ENCODE data around the gene CCDC78.
"Not testable (repeated sequence)": the region's sequence is repeated elsewhere in the genome, so short reads cannot be mapped to it uniquely, and the experiment has no call there.

Gene CCDC78

DNA sequence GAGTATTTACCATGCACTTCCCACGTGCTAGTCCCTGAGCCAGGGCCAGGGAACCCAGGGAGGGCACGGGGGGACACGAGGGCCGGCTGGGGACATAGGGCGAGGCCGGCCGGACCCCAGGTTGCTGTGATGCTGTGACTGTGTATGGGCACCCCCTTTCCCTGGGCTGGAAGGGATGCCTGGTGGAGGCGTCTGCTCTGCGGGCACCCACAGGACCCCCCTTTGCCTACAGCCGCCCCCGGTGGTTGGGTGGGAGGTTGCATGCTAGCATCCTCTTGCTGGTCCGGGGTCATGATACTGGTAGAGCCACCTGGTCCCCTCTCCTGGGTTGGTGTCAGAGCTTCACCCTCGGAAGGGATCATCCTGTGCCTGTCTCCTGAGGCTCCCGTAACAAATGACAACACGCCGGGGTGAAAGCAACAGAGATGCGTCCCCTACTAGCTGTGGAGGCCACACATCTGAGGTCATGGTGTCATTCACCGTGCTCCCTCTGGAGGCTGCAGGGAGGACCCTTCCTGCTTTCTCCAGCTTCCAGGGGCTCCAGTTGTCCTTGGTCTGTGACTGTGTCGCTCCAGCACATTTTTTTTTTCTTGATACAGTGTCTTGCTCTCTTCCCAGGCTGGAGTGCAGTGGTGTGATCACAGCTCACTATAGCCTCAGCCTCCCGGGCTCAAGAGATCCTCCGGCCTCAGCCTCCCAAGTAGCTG is 17.7 kb upstream of the CCDC78 start:
- no peak overlapping the region for H3K4me3 ChIP-seq (ENCODE audit: low read length)

GRCh38 chr16:742894-743293 is 16.7 kb upstream of the CCDC78 start:
- H3K4me3 ChIP-seq (ENCODE audit: low read length); H3K36me3 ChIP-seq (replicated peaks; ENCODE audit: insufficient read depth, low read length); H3K9me3 ChIP-seq (replicated peaks; ENCODE audit: insufficient read depth, low read length); H4K20me1 ChIP-seq (ENCODE audit: insufficient read depth, low read length); H3K9ac ChIP-seq (ENCODE audit: low read length); H3F3A ChIP-seq (ENCODE audit: insufficient read depth, low read length); H3K9me2 ChIP-seq (replicated peaks; ENCODE audit: insufficient read depth, low read length); DNase-seq; H3K4me2 ChIP-seq (ENCODE audit: low read depth, low read length); H3K27ac ChIP-seq (ENCODE audit: low read length); H2AFZ ChIP-seq (ENCODE audit: low read length); H3K4me1 ChIP-seq (ENCODE audit: low read length): not testable (repeated sequence)
- Histone ChIP-seq H3K79me2 (ENCODE audit: low read length) (peaks cover 15% of the 10 kb centered on the region), H3K27me3 (replicated peaks; ENCODE audit: insufficient read depth, low read length) (peaks cover 39% of the 10 kb centered on the region)

More for the DNA sequence above, 17.7 kb upstream of the CCDC78 start:
- TF ChIP-seq CTCF (IDR thresholded peaks at IDR 0.05; ENCODE audit: low read length) (no peak), EZH2phosphoT487 (IDR thresholded peaks at IDR 0.05; ENCODE audit: low read length) (no peak), EZH2 (optimal IDR thresholded peaks at IDR 0.05; ENCODE audit: low read depth, low read length) (no peak)
- Histone ChIP-seq H2AFZ (ENCODE audit: low read length) (no peak overlapping the region), H3K27me3 (replicated peaks; ENCODE audit: insufficient read depth, low read length) (peaks cover 49% of the 10 kb centered on the region), H4K20me1 (ENCODE audit: insufficient read depth, low read length) (no peaks in the 10 kb centered on the region), H3K4me1 (ENCODE audit: low read length) (peaks cover 7% of the 10 kb centered on the region; the same call in 1 of the 2 replicates), H3K9me2 (replicated peaks; ENCODE audit: insufficient read depth, low read length) (no peaks in the 10 kb centered on the region), H3K27ac (ENCODE audit: low read length) (no peak overlapping the region), H3K36me3 (replicated peaks; ENCODE audit: insufficient read depth, low read length) (no peaks in the 10 kb centered on the region), H3K79me2 (ENCODE audit: low read length) (peaks cover 15% of the 10 kb centered on the region), H3K9ac (ENCODE audit: low read length) (no peak overlapping the region), H3K9me3 (replicated peaks; ENCODE audit: insufficient read depth, low read length) (no peaks in the 10 kb centered on the region), H3F3A (ENCODE audit: insufficient read depth, low read length) (no peaks in the 10 kb centered on the region), H3K4me2 (ENCODE audit: low read depth, low read length) (no peak overlapping the region)
- DNase-seq, result no peak

GRCh38 chr16:741986-742629 is 15.9 kb upstream of the CCDC78 start:
- H3K27me3 ChIP-seq (replicated peaks; ENCODE audit: insufficient read depth, low read length), result peaks cover 31% of the 10 kb centered on the region
- DNase-seq, result no peak
- no peak overlapping the region for H3K4me3 ChIP-seq (ENCODE audit: low read length)
- no peaks in the 10 kb centered on the region for H3K9me2 ChIP-seq (replicated peaks; ENCODE audit: insufficient read depth, low read length)
- no peak overlapping the region for H3K4me2 ChIP-seq (ENCODE audit: low read depth, low read length)
- no peak overlapping the region for H2AFZ ChIP-seq (ENCODE audit: low read length)
- H3K9me3 ChIP-seq (replicated peaks; ENCODE audit: insufficient read depth, low read length), result no peaks in the 10 kb centered on the region
- H3K36me3 ChIP-seq (replicated peaks; ENCODE audit: insufficient read depth, low read length), result no peaks in the 10 kb centered on the region
- H4K20me1 ChIP-seq (ENCODE audit: insufficient read depth, low read length), result no peaks in the 10 kb centered on the region
- H3K79me2 ChIP-seq (ENCODE audit: low read length), result peaks cover 15% of the 10 kb centered on the region
- TF ChIP-seq EZH2 (optimal IDR thresholded peaks at IDR 0.05; ENCODE audit: low read depth, low read length) (no peak), CTCF (IDR thresholded peaks at IDR 0.05; ENCODE audit: low read length) (no peak), EZH2phosphoT487 (IDR thresholded peaks at IDR 0.05; ENCODE audit: low read length) (no peak)
- H3K9ac ChIP-seq (ENCODE audit: low read length), result no peak overlapping the region
- H3F3A ChIP-seq (ENCODE audit: insufficient read depth, low read length), result peaks cover 1% of the 10 kb centered on the region; the same call in 1 of the 2 replicates
- no peak overlapping the region for H3K27ac ChIP-seq (ENCODE audit: low read length)
- peaks cover 12% of the 10 kb centered on the region for H3K4me1 ChIP-seq (ENCODE audit: low read length)
